DOHH2 (cell line): ENCODE measurements around the gene GLDC.

ENCODE experiments used
- H3F3A ChIP-seq: fragments of 200-600 bp; sonication (generic), shearing (Covaris generic); 2 replicates; pipeline ENCODE4 v1.6.0; 2016; ENCODE audit warnings: antibody characterized with exemption, mild to moderate bottlenecking; ENCODE audit not compliant: control insufficient read depth, insufficient read depth
- H3K27ac ChIP-seq: fragments of 200-600 bp; sonication (generic); 2 replicates; pipeline ENCODE4 v1.5.1; 2014; ENCODE audit warnings: low read depth, mild to moderate bottlenecking, low read length, moderate library complexity
- H3K27me3 ChIP-seq: fragments of 200-600 bp; sonication (generic); 2 replicates; pipeline ENCODE4 v1.6.1; 2014; ENCODE audit warnings: mild to moderate bottlenecking, low read length, mixed read lengths; ENCODE audit not compliant: control insufficient read depth
- H3K36me3 ChIP-seq: fragments of 200-600 bp; sonication (generic); 2 replicates; pipeline ENCODE4 v1.6.1; 2014; ENCODE audit warnings: mild to moderate bottlenecking, low read length, moderate library complexity, mixed read lengths; ENCODE audit not compliant: control insufficient read depth
- H3K4me1 ChIP-seq: fragments of 200-600 bp; sonication (generic); 2 replicates; pipeline ENCODE4 v1.6.1; 2014; ENCODE audit warnings: mild to moderate bottlenecking, low read length, mixed read lengths; ENCODE audit not compliant: control insufficient read depth
- H3K4me2 ChIP-seq: fragments of 200-600 bp; sonication (generic); 2 replicates; pipeline ENCODE4 v1.6.0; 2014; ENCODE audit warnings: mild to moderate bottlenecking, low read length, moderate library complexity
- H3K4me3 ChIP-seq: fragments of 200-600 bp; sonication (generic); 2 replicates; pipeline ENCODE4 v1.5.1; 2014; ENCODE audit warnings: mild to moderate bottlenecking, low read length, mixed read lengths
- H3K79me2 ChIP-seq: fragments of 200-600 bp; sonication (generic); 2 replicates; pipeline ENCODE4 v1.6.1; 2014; ENCODE audit warnings: mild to moderate bottlenecking, low read length, mixed read lengths; ENCODE audit not compliant: control insufficient read depth
- H3K9me2 ChIP-seq: fragments of 200-600 bp; sonication (generic); replicated peaks from 2 replicates; pipeline ENCODE4 v1.6.1; 2014; ENCODE audit warnings: mild to moderate bottlenecking, low read length, mixed read lengths; ENCODE audit not compliant: control insufficient read depth
- H3K9me3 ChIP-seq: fragments of 200-600 bp; sonication (generic); 2 replicates; pipeline ENCODE4 v1.6.1; 2014; ENCODE audit warnings: antibody characterized with exemption, low read length, mixed read lengths; ENCODE audit not compliant: control insufficient read depth, insufficient read depth
- H4K20me1 ChIP-seq: fragments of 200-600 bp; sonication (generic); 2 replicates; pipeline ENCODE4 v1.6.0; 2014; ENCODE audit warnings: low read depth, mild to moderate bottlenecking, antibody characterized with exemption, low read length, moderate library complexity; ENCODE audit not compliant: control insufficient read depth, insufficient read depth
- EZH2phosphoT487 ChIP-seq: fragments of 200-600 bp; sonication (generic); IDR thresholded peaks from 2 replicates; pipeline ENCODE4 v1.6.1; 2017; ENCODE audit warnings: borderline replicate concordance, mild to moderate bottlenecking, antibody characterized with exemption, low read length, moderate library complexity, mixed read lengths
- TF ChIP-seq, protein P1 (sequence below): fragments of 200-600 bp; sonication (generic); IDR thresholded peaks from one replicate; pipeline ENCODE4 v1.5.1; 2014; ENCODE audit warnings: antibody characterized with exemption, mild to moderate bottlenecking, low read depth, low read length; ENCODE audit not compliant: poor library complexity, severe bottlenecking

Gene GLDC

DNA sequence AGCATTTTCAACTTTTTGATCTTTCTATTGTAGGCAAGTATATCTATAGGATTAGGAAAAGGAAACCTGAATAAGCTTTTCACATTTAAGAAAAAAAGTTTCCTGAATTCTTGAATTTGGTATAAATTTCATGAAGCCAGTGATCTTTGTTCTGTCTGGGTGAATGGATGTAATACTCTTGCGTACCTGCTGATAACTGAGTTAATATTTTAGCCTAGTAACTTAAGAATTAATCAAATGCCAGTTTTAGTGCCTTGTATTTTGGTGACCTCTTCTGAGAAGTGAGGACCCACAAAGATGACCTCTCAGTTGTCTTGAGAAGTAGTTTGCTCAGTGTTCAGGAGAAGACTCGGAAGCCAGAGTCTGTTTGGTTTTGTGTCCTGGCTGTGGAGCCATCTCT, 154.7 kb downstream of the GLDC start:
- Histone ChIP-seq H4K20me1 (peaks cover 13% of the 10 kb centered on the region; the same call in 1 of the 2 replicates), H3K9me2 (no peaks in the 10 kb centered on the region), H3F3A (peaks cover 7% of the 10 kb centered on the region; the same call in 1 of the 2 replicates), H3K4me1 (no peaks in the 10 kb centered on the region), H3K4me3 (no peak overlapping the region), H3K9me3 (no peaks in the 10 kb centered on the region), H3K27me3 (no peaks in the 10 kb centered on the region), H3K27ac (no peak overlapping the region), H3K4me2 (no peak overlapping the region), H3K79me2 (peaks cover 30% of the 10 kb centered on the region), H3K36me3 (peaks cover 92% of the 10 kb centered on the region)
- TF ChIP-seq, protein P1, sequence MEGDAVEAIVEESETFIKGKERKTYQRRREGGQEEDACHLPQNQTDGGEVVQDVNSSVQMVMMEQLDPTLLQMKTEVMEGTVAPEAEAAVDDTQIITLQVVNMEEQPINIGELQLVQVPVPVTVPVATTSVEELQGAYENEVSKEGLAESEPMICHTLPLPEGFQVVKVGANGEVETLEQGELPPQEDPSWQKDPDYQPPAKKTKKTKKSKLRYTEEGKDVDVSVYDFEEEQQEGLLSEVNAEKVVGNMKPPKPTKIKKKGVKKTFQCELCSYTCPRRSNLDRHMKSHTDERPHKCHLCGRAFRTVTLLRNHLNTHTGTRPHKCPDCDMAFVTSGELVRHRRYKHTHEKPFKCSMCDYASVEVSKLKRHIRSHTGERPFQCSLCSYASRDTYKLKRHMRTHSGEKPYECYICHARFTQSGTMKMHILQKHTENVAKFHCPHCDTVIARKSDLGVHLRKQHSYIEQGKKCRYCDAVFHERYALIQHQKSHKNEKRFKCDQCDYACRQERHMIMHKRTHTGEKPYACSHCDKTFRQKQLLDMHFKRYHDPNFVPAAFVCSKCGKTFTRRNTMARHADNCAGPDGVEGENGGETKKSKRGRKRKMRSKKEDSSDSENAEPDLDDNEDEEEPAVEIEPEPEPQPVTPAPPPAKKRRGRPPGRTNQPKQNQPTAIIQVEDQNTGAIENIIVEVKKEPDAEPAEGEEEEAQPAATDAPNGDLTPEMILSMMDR = no peak
- TF ChIP-seq EZH2phosphoT487 = no peak

DNA sequence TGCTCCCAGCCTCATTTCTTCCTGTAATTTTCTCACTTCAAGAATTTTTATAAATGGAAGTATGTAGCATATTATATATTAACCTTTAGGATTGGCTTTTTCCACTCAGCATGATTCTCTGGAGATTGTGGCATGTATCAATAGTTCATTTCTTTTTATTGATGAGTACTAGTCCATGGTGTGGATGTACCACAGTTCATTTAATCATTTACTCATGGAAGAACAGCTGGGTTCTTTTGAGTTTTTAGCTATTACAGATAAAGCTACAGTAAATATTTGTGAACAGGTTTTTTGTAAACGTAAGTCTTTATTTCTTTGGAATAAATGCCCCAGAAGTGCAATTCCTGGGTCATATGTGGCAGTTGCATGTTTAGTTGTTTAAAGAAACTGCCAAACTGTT, 156.4 kb downstream of the GLDC start:
- H3K4me1 ChIP-seq = no peaks in the 10 kb centered on the region
- peaks cover 7% of the 10 kb centered on the region; the same call in 1 of the 2 replicates for H3F3A ChIP-seq
- H3K27me3 ChIP-seq = no peaks in the 10 kb centered on the region
- no peak overlapping the region for H3K4me2 ChIP-seq
- H3K4me3 ChIP-seq = no peak overlapping the region
- H3K79me2 ChIP-seq = peaks cover 30% of the 10 kb centered on the region
- H3K36me3 ChIP-seq = peaks cover 86% of the 10 kb centered on the region
- no peak overlapping the region for H3K27ac ChIP-seq
- H3K9me2 ChIP-seq = no peaks in the 10 kb centered on the region
- TF ChIP-seq, protein P1 = no peak
- TF ChIP-seq EZH2phosphoT487 = no peak
- H3K9me3 ChIP-seq = no peaks in the 10 kb centered on the region
- peaks cover 13% of the 10 kb centered on the region; the same call in 1 of the 2 replicates for H4K20me1 ChIP-seq

DNA sequence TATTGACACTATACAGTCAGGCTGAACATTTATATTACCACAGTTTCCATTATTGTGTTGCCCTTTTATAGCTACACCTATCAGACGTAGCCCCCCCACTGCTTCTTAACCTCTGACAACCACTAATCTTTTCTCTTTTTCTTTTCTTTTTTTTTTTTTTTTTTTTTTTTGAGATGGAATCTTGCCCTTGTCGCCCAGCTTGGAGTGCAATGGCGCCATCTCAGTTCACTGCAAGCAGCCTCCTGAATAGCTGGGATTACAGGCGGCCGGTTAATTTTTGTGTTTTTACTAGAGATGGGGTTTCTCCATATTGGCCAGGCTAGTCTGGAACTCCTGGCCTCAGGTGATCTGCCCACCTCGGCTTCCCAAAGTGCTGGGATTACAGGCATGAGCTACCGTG, 157.1 kb downstream of the GLDC start:
- Histone ChIP-seq H3K9me2 (no peaks in the 10 kb centered on the region), H3K4me3 (no peak overlapping the region), H3K4me2 (no peak overlapping the region), H3K79me2 (peaks cover 30% of the 10 kb centered on the region), H3K36me3 (peaks cover 80% of the 10 kb centered on the region), H4K20me1 (peaks cover 13% of the 10 kb centered on the region; the same call in 1 of the 2 replicates), H3K27me3 (no peaks in the 10 kb centered on the region), H3K27ac (no peak overlapping the region), H3K9me3 (no peaks in the 10 kb centered on the region), H3F3A (peaks cover 7% of the 10 kb centered on the region; the same call in 1 of the 2 replicates), H3K4me1 (no peaks in the 10 kb centered on the region)
- TF ChIP-seq EZH2phosphoT487 = no peak
- TF ChIP-seq, protein P1 = no peak
